Mesenchymal stem cell (in vitro differentiated cells and primary cell): ENCODE measurements around the gene HIVEP3.
A peak's percentile ranks its signal among the peaks of the same experiment; 100 is the strongest.

Experiments used
- DNase-seq: peaks from one replicate; pipeline ENCODE4 v3.0.0-alpha.2; 2013
- H2AFZ ChIP-seq: one replicate; pipeline ENCODE4 v1.6.1; 2013; ENCODE audit warnings: low read depth, mild to moderate bottlenecking, control low read depth, inconsistent platforms, low read length, moderate library complexity
- H2AK5ac ChIP-seq: 2 replicates; pipeline ENCODE4 v1.6.1; 2013; ENCODE audit warnings: low read length, moderate library complexity, mild to moderate bottlenecking, inconsistent platforms; ENCODE audit not compliant: severe bottlenecking
- H2BK120ac ChIP-seq: one replicate; pipeline ENCODE4 v1.6.1; 2013; ENCODE audit warnings: low read depth, mild to moderate bottlenecking, inconsistent platforms, low read length, moderate library complexity
- H2BK12ac ChIP-seq, 2 experiments: one replicate each; pipeline ENCODE4 v1.6.1; 2013; ENCODE audit warnings: inconsistent platforms in 2 of 2, low read length in 2 of 2, mild to moderate bottlenecking in 2 of 2, moderate library complexity in 2 of 2, control low read depth in 1 of 2
- H2BK15ac ChIP-seq: one replicate; pipeline ENCODE4 v1.6.1; 2013; ENCODE audit warnings: mild to moderate bottlenecking, low read depth, inconsistent platforms; ENCODE audit not compliant: poor library complexity, severe bottlenecking
- H2BK5ac ChIP-seq: 2 replicates; pipeline ENCODE4 v1.6.1; 2013; ENCODE audit warnings: low read depth, mild to moderate bottlenecking, low read length, control low read depth, inconsistent platforms; ENCODE audit not compliant: poor library complexity, severe bottlenecking
- H3K14ac ChIP-seq, 2 experiments: one replicate each; pipeline ENCODE4 v1.6.1; 2013; ENCODE audit warnings: inconsistent platforms in 2 of 2, low read length in 2 of 2, control low read depth in 1 of 2, mild to moderate bottlenecking in 1 of 2, moderate library complexity in 1 of 2
- H3K18ac ChIP-seq, 2 experiments: one replicate each; pipeline ENCODE4 v1.6.1; 2013; ENCODE audit warnings: inconsistent platforms in 2 of 2, low read length in 2 of 2, control low read depth in 1 of 2, low read depth in 1 of 2, mild to moderate bottlenecking in 1 of 2
- H3K23ac ChIP-seq, 2 experiments: one replicate each; pipeline ENCODE4 v1.6.1; 2013; ENCODE audit warnings: inconsistent platforms in 2 of 2, low read length in 2 of 2, mild to moderate bottlenecking in 2 of 2, moderate library complexity in 2 of 2, control low read depth in 1 of 2
- H3K27ac ChIP-seq: 2 replicates; pipeline ENCODE4 v1.5.1; 2013; ENCODE audit warnings: mild to moderate bottlenecking, moderate library complexity, low read length, control low read depth, inconsistent platforms; ENCODE audit not compliant: poor library complexity, severe bottlenecking
- H3K27me3 ChIP-seq, 2 experiments: 2 replicates each; pipeline versions ENCODE4 v1.6.1 to v1.7.0; 2013; ENCODE audit warnings: low read length in 2 of 2, mild to moderate bottlenecking in 2 of 2, moderate library complexity in 2 of 2, control low read depth in 1 of 2, inconsistent platforms in 1 of 2; ENCODE audit not compliant: control insufficient read depth in 1 of 2, insufficient read depth in 1 of 2
- H3K36me3 ChIP-seq, 2 experiments: 2 replicates each; pipeline versions ENCODE4 v1.6.1 to v1.7.0; 2013; ENCODE audit warnings: low read length in 2 of 2, control low read depth in 1 of 2, inconsistent platforms in 1 of 2, low read depth in 1 of 2, mild to moderate bottlenecking in 1 of 2; ENCODE audit not compliant: insufficient read depth in 2 of 2, control insufficient read depth in 1 of 2
- H3K4ac ChIP-seq, 2 experiments: one replicate each; pipeline ENCODE4 v1.6.1; 2013; ENCODE audit warnings: inconsistent platforms in 2 of 2, low read length in 2 of 2, mild to moderate bottlenecking in 2 of 2, moderate library complexity in 2 of 2, control low read depth in 1 of 2, low read depth in 1 of 2
- H3K4me1 ChIP-seq: 2 replicates; pipeline ENCODE4 v1.6.1; 2013; ENCODE audit warnings: low read depth, low read length, control low read depth; ENCODE audit not compliant: control insufficient read depth, insufficient read depth
- H3K4me2 ChIP-seq: 2 replicates; pipeline ENCODE4 v1.6.1; 2013; ENCODE audit warnings: low read length, mild to moderate bottlenecking, inconsistent platforms; ENCODE audit not compliant: poor library complexity, severe bottlenecking
- H3K4me3 ChIP-seq, 2 experiments: 2 replicates each; pipeline versions ENCODE4 v1.5.1 to v1.7.0; 2013; ENCODE audit warnings: low read length in 2 of 2, mild to moderate bottlenecking in 2 of 2, control low read depth in 1 of 2, low read depth in 1 of 2; ENCODE audit not compliant: insufficient read depth in 1 of 2
- H3K79me1 ChIP-seq: replicated peaks from 2 replicates; pipeline ENCODE4 v1.6.1; 2013; ENCODE audit warnings: mild to moderate bottlenecking, control low read depth, low read length, inconsistent platforms; ENCODE audit not compliant: poor library complexity, severe bottlenecking
- H3K9ac ChIP-seq: 2 replicates; pipeline ENCODE4 v1.7.0; 2013; ENCODE audit warnings: mild to moderate bottlenecking, low read length, moderate library complexity
- H3K9me3 ChIP-seq: 2 replicates; pipeline ENCODE4 v1.7.0; 2013; ENCODE audit warnings: mild to moderate bottlenecking, low read length; ENCODE audit not compliant: control insufficient read depth
- H4K8ac ChIP-seq: one replicate; pipeline ENCODE4 v1.6.1; 2013; ENCODE audit warnings: inconsistent platforms, mild to moderate bottlenecking, low read length, moderate library complexity
- H4K91ac ChIP-seq: one replicate; pipeline ENCODE4 v1.6.1; 2013; ENCODE audit warnings: mild to moderate bottlenecking, low read length, inconsistent platforms
- WGBS: methylation state at CpG from one replicate; pipeline ENCODE4 v1.1.7; 2013; ENCODE audit warnings: mixed read lengths; 5-methylcytosine and 5-hydroxymethylcytosine counted together

The HIVEP3 gene

GRCh38 chr1:41879617-41880016 lies 39.1 kb downstream of the HIVEP3 start:
- no peak overlapping the region for H3K4me3 ChIP-seq
- no peak overlapping the region for H2AK5ac ChIP-seq
- no peak overlapping the region for H3K14ac ChIP-seq
- H2BK120ac ChIP-seq, result no peak overlapping the region
- no peak overlapping the region for H2BK5ac ChIP-seq
- no peak overlapping the region for H2BK15ac ChIP-seq
- H3K79me1 ChIP-seq, result peaks cover 44% of the 10 kb centered on the region
- H3K9ac ChIP-seq, result no peak overlapping the region
- H2BK12ac ChIP-seq, result no peak overlapping the region
- H3K9me3 ChIP-seq, result no peaks in the 10 kb centered on the region
- H3K4ac ChIP-seq, result no peak overlapping the region
- H3K27me3 ChIP-seq, result peaks cover 0 to 6% of the 10 kb centered on the region in 2 experiments
- H3K4me2 ChIP-seq, result no peak overlapping the region
- H3K18ac ChIP-seq, result no peak overlapping the region
- DNase-seq, result no peak
- H4K8ac ChIP-seq, result no peak overlapping the region
- H3K4me1 ChIP-seq, result peaks cover 27% of the 10 kb centered on the region
- no peaks in the 10 kb centered on the region for H3K36me3 ChIP-seq
- H3K27ac ChIP-seq, result no peak overlapping the region
- no peak overlapping the region for H4K91ac ChIP-seq
- no peak overlapping the region for H3K23ac ChIP-seq
- no peak overlapping the region for H2AFZ ChIP-seq

GRCh38 chr1:41878911-41879310 lies 39.8 kb downstream of the HIVEP3 start:
- H3K4ac ChIP-seq, result no peak overlapping the region
- peaks cover 41% of the 10 kb centered on the region for H3K79me1 ChIP-seq
- 97% methylated on average over 5 of the region's 5 CpGs for whole genome bisulfite sequencing
- H3K9ac ChIP-seq, result no peak overlapping the region
- H3K27me3 ChIP-seq, result peaks cover 0 to 9% of the 10 kb centered on the region in 2 experiments
- H3K14ac ChIP-seq, result no peak overlapping the region
- H2BK5ac ChIP-seq, result no peak overlapping the region
- no peaks in the 10 kb centered on the region for H3K9me3 ChIP-seq
- H2BK120ac ChIP-seq, result no peak overlapping the region
- H3K4me2 ChIP-seq, result no peak overlapping the region
- H3K27ac ChIP-seq, result no peak overlapping the region
- no peak for DNase-seq
- H3K23ac ChIP-seq, result no peak overlapping the region
- H3K4me1 ChIP-seq, result peaks cover 26% of the 10 kb centered on the region
- no peak overlapping the region for H2AK5ac ChIP-seq
- H3K36me3 ChIP-seq, result no peaks in the 10 kb centered on the region
- no peak overlapping the region for H3K18ac ChIP-seq
- no peak overlapping the region for H3K4me3 ChIP-seq
- no peak overlapping the region for H4K8ac ChIP-seq
- H2AFZ ChIP-seq, result no peak overlapping the region
- H2BK12ac ChIP-seq, result no peak overlapping the region
- no peak overlapping the region for H4K91ac ChIP-seq
- H2BK15ac ChIP-seq, result no peak overlapping the region

GRCh38 chr1:41878495-41878894 lies 40.2 kb downstream of the HIVEP3 start:
- H2BK12ac ChIP-seq, result no peak overlapping the region

GRCh38 chr1:41876576-41877445 lies 41.9 kb downstream of the HIVEP3 start:
- Histone ChIP-seq H2BK15ac (no peak overlapping the region), H2AFZ (no peak overlapping the region), H2BK5ac (no peak overlapping the region), H3K4me2 (peak overlapping the region; percentile 52), H3K36me3 (no peaks in the 10 kb centered on the region), H3K79me1 (peaks cover 44% of the 10 kb centered on the region), H3K4me1 (peaks cover 23% of the 10 kb centered on the region), H3K27me3 (peaks cover 0 to 18% of the 10 kb centered on the region in 2 experiments), H3K27ac (peak overlapping the region; percentile 77), H2BK12ac (no peak overlapping the region), H3K14ac (peak overlapping the region in 1 of 2 experiments; percentile 33), H4K8ac (peak overlapping the region; percentile 27), H2BK120ac (no peak overlapping the region), H4K91ac (peak overlapping the region; percentile 46), H3K9ac (no peak overlapping the region), H3K9me3 (no peaks in the 10 kb centered on the region), H2AK5ac (peak overlapping the region; percentile 91), H3K4ac (peak overlapping the region in 1 of 2 experiments; percentile 28), H3K4me3 (no peak overlapping the region), H3K18ac (peak overlapping the region; percentile 64 to 78), H3K23ac (no peak overlapping the region)
- DNase-seq, result peak; percentile 58
- 33% methylated on average over 1 of the region's 3 CpGs for WGBS

More at GRCh38 chr1:41878495-41878894, 40.2 kb downstream of the HIVEP3 start:
- Histone ChIP-seq H4K8ac (no peak overlapping the region), H2AK5ac (no peak overlapping the region), H3K27ac (no peak overlapping the region), H4K91ac (no peak overlapping the region), H2BK5ac (no peak overlapping the region), H3K4me1 (peaks cover 28% of the 10 kb centered on the region), H3K9me3 (no peaks in the 10 kb centered on the region), H3K79me1 (peaks cover 44% of the 10 kb centered on the region), H2AFZ (no peak overlapping the region), H3K9ac (no peak overlapping the region), H3K4me2 (no peak overlapping the region), H2BK120ac (no peak overlapping the region), H3K23ac (no peak overlapping the region), H2BK15ac (no peak overlapping the region), H3K4ac (no peak overlapping the region), H3K36me3 (no peaks in the 10 kb centered on the region), H3K14ac (no peak overlapping the region), H3K18ac (no peak overlapping the region), H3K4me3 (no peak overlapping the region), H3K27me3 (peaks cover 0 to 9% of the 10 kb centered on the region in 2 experiments)
- WGBS, result 89% methylated on average over 1 of the region's 1 CpG
- no peak for DNase-seq
